Esophagus squamous epithelium (tissue), 5 donors: ENCODE data around the gene DIPK2A. TPM values are rescaled to one million over a fixed set of nuclear protein-coding genes. Genes with fewer than 3 reads are reported as not detected.

Source experiments
- DNase-seq: peaks from one replicate; lab custom pipeline; 2025; lab: John Stamatoyannopoulos, UW
- H3K27ac ChIP-seq, 4 donors: fragments of 200-600 bp; sonication (generic); one replicate each; pipeline ENCODE4 v1.5.1; 2016 to 2019; ENCODE audit warnings: mild to moderate bottlenecking in 1 of 4
- H3K27me3 ChIP-seq, 4 donors: fragments of 200-600 bp; sonication (generic); 1 replicate in 3 of 4; 2 replicates in 1 of 4; pipeline versions ENCODE4 v1.5.1 to v1.6.0; 2017 to 2021; ENCODE audit warnings: antibody characterized with exemption in 1 of 4
- H3K36me3 ChIP-seq, 3 donors: fragments of 200-600 bp; sonication (generic); one replicate each; pipeline ENCODE4 v1.5.1; 2016 to 2019
- H3K4me1 ChIP-seq, 3 donors: fragments of 200-600 bp; sonication (generic); one replicate each; pipeline ENCODE4 v1.5.1; 2017 to 2019
- H3K4me3 ChIP-seq, 4 donors: fragments of 200-600 bp; sonication (generic); 1 replicate in 3 of 4; 2 replicates in 1 of 4; pipeline ENCODE4 v1.5.1; 2016 to 2019; ENCODE audit warnings: mild to moderate bottlenecking in 2 of 4, moderate library complexity in 1 of 4
- H3K9me3 ChIP-seq, 3 donors: fragments of 200-600 bp; sonication (generic); one replicate each; pipeline ENCODE4 v1.5.1; 2016 to 2019
- POLR2A ChIP-seq, 4 donors: fragments of 450-650 bp; IDR thresholded peaks; one replicate each; pipeline ENCODE4 v1.6.1; 2017; ENCODE audit warnings: antibody characterized with exemption in 4 of 4, mild to moderate bottlenecking in 4 of 4, moderate library complexity in 3 of 4
- WGBS, 2 donors: methylation state at CpG; one replicate each; pipeline ENCODE4 v1.1.5; 2018; 5-methylcytosine and 5-hydroxymethylcytosine counted together
- intact Hi-C: fragments of 100-400 bp; cut with DNase I; formaldehyde crosslinking; loops from one replicate; pipeline ENCODE4 v1.15.0; 2022
- total RNA-seq, 4 donors: library from RNA; depleted of rRNA; stranded (reverse); fragments of >200 nt; gene quantifications; one replicate each; pipeline ENCODE4 v1.1.0, GENCODE V29; 2016
- TF ChIP-seq, protein P1 (sequence below), 6 experiments: fragments of 450-650 bp in 4 of 6; fragments of 200-600 bp in 2 of 6; sonication (generic) in 2 of 6; IDR thresholded peaks; one replicate each; pipeline ENCODE4 v1.5.1; 2016 to 2019; ENCODE audit warnings: antibody characterized with exemption in 6 of 6, mild to moderate bottlenecking in 4 of 6, moderate library complexity in 4 of 6
- donor health status: DM: yes; HTN: yes; CAD: no.

Gene DIPK2A
- total RNA-seq, 4 donors from 2014 or later, result 31.7 to 40.1 (median 36.1) TPM

DNA sequence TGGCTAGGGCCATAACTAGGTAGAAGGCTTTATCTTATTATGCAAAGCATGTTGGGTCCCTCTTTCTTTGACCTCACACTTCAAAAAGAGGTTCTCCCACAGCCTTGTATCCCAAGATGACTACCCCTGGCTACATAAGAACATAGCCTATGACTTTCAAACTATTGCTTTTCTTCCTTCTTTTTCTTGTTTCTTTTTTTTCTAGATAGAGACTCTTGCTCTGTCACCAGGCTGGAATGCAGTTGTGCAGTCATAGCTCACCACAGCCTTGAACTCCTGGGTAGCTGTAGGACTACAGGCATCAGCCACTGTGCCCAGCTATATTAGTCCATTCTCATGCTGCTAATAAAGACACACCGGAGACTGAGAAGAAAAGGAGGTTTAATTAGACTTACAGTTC lies 47.2 kb downstream of the DIPK2A start:
- no peak for TF ChIP-seq POLR2A (IDR thresholded peaks at IDR 0.05)
- TF ChIP-seq, protein P1, sequence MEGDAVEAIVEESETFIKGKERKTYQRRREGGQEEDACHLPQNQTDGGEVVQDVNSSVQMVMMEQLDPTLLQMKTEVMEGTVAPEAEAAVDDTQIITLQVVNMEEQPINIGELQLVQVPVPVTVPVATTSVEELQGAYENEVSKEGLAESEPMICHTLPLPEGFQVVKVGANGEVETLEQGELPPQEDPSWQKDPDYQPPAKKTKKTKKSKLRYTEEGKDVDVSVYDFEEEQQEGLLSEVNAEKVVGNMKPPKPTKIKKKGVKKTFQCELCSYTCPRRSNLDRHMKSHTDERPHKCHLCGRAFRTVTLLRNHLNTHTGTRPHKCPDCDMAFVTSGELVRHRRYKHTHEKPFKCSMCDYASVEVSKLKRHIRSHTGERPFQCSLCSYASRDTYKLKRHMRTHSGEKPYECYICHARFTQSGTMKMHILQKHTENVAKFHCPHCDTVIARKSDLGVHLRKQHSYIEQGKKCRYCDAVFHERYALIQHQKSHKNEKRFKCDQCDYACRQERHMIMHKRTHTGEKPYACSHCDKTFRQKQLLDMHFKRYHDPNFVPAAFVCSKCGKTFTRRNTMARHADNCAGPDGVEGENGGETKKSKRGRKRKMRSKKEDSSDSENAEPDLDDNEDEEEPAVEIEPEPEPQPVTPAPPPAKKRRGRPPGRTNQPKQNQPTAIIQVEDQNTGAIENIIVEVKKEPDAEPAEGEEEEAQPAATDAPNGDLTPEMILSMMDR (IDR thresholded peaks at IDR 0.05), result no peak
- no peaks in the 10 kb centered on the region for H3K4me1 ChIP-seq
- H3K36me3 ChIP-seq, result no peaks in the 10 kb centered on the region
- H3K9me3 ChIP-seq, result no peaks in the 10 kb centered on the region
- no peak overlapping the region for H3K27ac ChIP-seq
- no peak overlapping the region for H3K4me3 ChIP-seq
- intact Hi-C loops, result no loop called here
- no peak for DNase-seq
- WGBS, 2 donors, result 88 to 100% methylated on average over 1 of the region's 1 CpG
- H3K27me3 ChIP-seq, result no peaks in the 10 kb centered on the region

Other genes with a start within 250 kb of the DIPK2A start
- gene SLC9A9, start 123.4 kb upstream of the DIPK2A start, total RNA-seq, result 10 to 100 TPM; 11.2 to 22.3 (median 18.9) TPM